ENCODE results near the gene PODXL2. TPM values are rescaled to one million over a fixed set of nuclear protein-coding genes. Genes with fewer than 3 reads are reported as not detected.

The PODXL2 gene
- total RNA-seq, 3 donors from 2014 or later (not counting 1 experiment from before 2014, with no cell fraction given): 2.2 to 3.5 (median 2.7) TPM

DNA sequence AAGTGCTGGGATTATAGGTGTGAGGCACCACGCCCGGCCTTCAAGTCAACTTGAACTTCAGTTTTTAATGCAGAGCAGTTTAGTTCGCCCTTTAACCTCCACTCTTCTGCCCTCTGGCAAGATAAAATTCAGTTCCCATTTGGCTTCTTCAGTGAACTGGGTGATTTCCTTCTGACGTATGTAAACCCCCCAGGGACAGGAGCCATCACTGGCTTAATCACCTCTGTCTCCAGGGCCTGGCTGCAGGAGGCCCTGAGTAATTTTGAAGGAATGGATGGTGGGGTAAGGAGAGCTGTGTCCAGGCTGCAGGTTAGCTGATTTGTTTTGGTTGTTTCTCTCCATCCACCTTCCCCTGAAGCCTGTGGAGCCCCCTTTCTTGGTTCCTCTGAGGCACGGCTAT, 18.9 kb upstream of the PODXL2 start:
- no peaks in the 10 kb centered on the region for H3K27me3 Mint-ChIP-seq (ENCODE audit: low read depth in 2 of 2)
- no peak overlapping the region for H3K4me3 Mint-ChIP-seq
- no peak overlapping the region for H3K27ac Mint-ChIP-seq
- peaks cover 10% of the 10 kb centered on the region for H3K36me3 Mint-ChIP-seq
- WGBS (ENCODE audit: insufficient coverage): 93% methylated on average over 5 of the region's 5 CpGs
- peaks cover 33% of the 10 kb centered on the region for H3K36me3 ChIP-seq (ENCODE audit: control insufficient read depth, insufficient read depth, low read length)
- TF ChIP-seq, protein P1, sequence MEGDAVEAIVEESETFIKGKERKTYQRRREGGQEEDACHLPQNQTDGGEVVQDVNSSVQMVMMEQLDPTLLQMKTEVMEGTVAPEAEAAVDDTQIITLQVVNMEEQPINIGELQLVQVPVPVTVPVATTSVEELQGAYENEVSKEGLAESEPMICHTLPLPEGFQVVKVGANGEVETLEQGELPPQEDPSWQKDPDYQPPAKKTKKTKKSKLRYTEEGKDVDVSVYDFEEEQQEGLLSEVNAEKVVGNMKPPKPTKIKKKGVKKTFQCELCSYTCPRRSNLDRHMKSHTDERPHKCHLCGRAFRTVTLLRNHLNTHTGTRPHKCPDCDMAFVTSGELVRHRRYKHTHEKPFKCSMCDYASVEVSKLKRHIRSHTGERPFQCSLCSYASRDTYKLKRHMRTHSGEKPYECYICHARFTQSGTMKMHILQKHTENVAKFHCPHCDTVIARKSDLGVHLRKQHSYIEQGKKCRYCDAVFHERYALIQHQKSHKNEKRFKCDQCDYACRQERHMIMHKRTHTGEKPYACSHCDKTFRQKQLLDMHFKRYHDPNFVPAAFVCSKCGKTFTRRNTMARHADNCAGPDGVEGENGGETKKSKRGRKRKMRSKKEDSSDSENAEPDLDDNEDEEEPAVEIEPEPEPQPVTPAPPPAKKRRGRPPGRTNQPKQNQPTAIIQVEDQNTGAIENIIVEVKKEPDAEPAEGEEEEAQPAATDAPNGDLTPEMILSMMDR (IDR thresholded peaks at IDR 0.05): no peak
- H3K27ac ChIP-seq (ENCODE audit: low read length): no peak overlapping the region
- DNase-seq (no peak), ATAC-seq (no peak)
- peaks cover 0 to 5% of the 10 kb centered on the region in 2 donors for H3K4me1 Mint-ChIP-seq
- H3K4me3 ChIP-seq (ENCODE audit: low read length): no peak overlapping the region
- no peaks in the 10 kb centered on the region for H3K4me1 ChIP-seq (ENCODE audit: control insufficient read depth, insufficient read depth, low read length)
- no peaks in the 10 kb centered on the region for H3K27me3 ChIP-seq (ENCODE audit: control insufficient read depth, insufficient read depth, low read length)
- no peaks in the 10 kb centered on the region for H3K9me3 ChIP-seq (ENCODE audit: control insufficient read depth, insufficient read depth, low read length)
- intact Hi-C loops (cut with micrococcal nuclease): no loop called here
- H3K9me3 Mint-ChIP-seq: no peaks in the 10 kb centered on the region

DNA sequence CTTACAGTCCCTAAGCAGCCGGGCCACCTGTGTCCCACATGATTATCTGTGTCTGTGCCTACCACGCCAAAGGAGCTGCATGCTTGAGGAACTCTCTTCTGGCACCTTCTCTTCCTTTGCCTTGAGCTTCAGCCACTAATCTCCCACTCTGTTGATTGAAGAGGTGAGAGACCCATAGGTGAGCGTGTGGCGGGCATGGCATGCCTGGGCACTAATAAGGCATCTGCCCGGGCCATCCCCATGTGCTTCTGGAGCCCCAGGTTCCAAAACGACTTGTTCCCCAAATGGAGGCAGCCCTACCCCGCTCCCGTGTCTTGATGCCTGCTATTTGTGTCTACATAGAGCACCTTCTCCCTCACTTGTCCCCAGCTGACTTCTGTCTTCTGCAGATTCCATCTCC, 17.7 kb upstream of the PODXL2 start:
- 89% methylated on average over 8 of the region's 8 CpGs for whole genome bisulfite sequencing (ENCODE audit: insufficient coverage)
- Histone ChIP-seq H3K36me3 (ENCODE audit: control insufficient read depth, insufficient read depth, low read length) (peaks cover 28% of the 10 kb centered on the region), H3K27ac (ENCODE audit: low read length) (no peak overlapping the region), H3K4me3 (ENCODE audit: low read length) (no peak overlapping the region), H3K9me3 (ENCODE audit: control insufficient read depth, insufficient read depth, low read length) (no peaks in the 10 kb centered on the region), H3K27me3 (ENCODE audit: control insufficient read depth, insufficient read depth, low read length) (no peaks in the 10 kb centered on the region), H3K4me1 (ENCODE audit: control insufficient read depth, insufficient read depth, low read length) (no peaks in the 10 kb centered on the region)
- Mint-ChIP-seq H3K27ac (no peak overlapping the region), H3K4me1 (peaks cover 5 to 6% of the 10 kb centered on the region in 2 donors), H3K27me3 (ENCODE audit: low read depth in 2 of 2) (no peaks in the 10 kb centered on the region), H3K36me3 (peaks cover 10% of the 10 kb centered on the region), H3K4me3 (no peak overlapping the region), H3K9me3 (no peaks in the 10 kb centered on the region)
- intact Hi-C loops (cut with micrococcal nuclease): no loop called here
- TF ChIP-seq, protein P1 (IDR thresholded peaks at IDR 0.05): no peak
- no peak for ATAC-seq
- no peak for DNase-seq

DNA sequence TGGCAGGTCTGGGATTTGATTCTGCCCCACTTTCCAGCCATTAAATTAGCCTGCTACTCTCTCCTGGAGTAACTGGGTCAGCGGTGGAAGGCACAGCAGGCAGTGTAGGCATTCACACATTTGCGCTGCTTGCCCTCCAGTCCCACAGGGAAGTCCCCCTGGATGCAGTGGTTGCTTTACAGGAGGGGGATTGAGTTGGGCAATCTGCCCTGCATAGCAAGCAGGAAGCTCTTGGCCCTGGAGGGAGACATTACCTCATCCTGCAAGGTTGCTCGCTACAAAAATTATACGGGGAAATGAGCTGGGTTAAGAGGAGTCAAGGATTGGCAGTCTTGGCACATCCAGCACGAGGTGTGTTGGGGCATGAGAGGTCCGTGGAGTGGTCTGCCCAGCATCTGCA, 16.0 kb upstream of the PODXL2 start:
- intact Hi-C loops (cut with micrococcal nuclease): no loop called here
- no peaks in the 10 kb centered on the region for H3K27me3 ChIP-seq (ENCODE audit: control insufficient read depth, insufficient read depth, low read length)
- no peak overlapping the region for H3K4me3 ChIP-seq (ENCODE audit: low read length)
- no peak for ATAC-seq
- H3K9me3 Mint-ChIP-seq: no peaks in the 10 kb centered on the region
- peaks cover 5 to 6% of the 10 kb centered on the region in 2 donors for H3K4me1 Mint-ChIP-seq
- DNase-seq: no peak
- H3K9me3 ChIP-seq (ENCODE audit: control insufficient read depth, insufficient read depth, low read length): no peaks in the 10 kb centered on the region
- peaks cover 3% of the 10 kb centered on the region for H3K36me3 Mint-ChIP-seq
- H3K4me3 Mint-ChIP-seq: no peak overlapping the region
- H3K27me3 Mint-ChIP-seq (ENCODE audit: low read depth in 2 of 2): no peaks in the 10 kb centered on the region
- H3K27ac ChIP-seq (ENCODE audit: low read length): no peak overlapping the region
- 92% methylated on average over 6 of the region's 6 CpGs for WGBS (ENCODE audit: insufficient coverage)
- H3K27ac Mint-ChIP-seq: no peak overlapping the region
- no peaks in the 10 kb centered on the region for H3K4me1 ChIP-seq (ENCODE audit: control insufficient read depth, insufficient read depth, low read length)
- TF ChIP-seq, protein P1 (IDR thresholded peaks at IDR 0.05): no peak
- H3K36me3 ChIP-seq (ENCODE audit: control insufficient read depth, insufficient read depth, low read length): peaks cover 19% of the 10 kb centered on the region

DNA sequence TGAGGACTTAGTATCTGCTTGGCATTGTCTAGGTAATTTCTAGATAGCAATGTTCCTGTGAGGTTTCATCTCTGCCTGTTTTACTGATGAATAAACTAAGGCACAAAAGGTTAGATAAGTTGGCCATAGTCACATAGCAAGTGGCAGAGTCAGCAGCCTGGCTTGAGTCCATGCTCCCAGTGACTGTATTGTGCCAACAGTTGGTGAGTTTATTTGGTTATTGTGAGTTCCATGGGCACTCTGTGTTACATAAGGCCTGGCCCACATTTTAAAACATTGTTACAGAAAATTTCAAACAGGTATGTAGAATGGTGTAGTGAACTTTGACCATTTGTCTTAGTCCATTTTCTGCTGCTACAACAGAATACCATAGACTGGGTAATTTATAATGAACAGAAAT, 15.6 kb upstream of the PODXL2 start:
- peaks cover 22% of the 10 kb centered on the region for H3K36me3 ChIP-seq (ENCODE audit: control insufficient read depth, insufficient read depth, low read length)

More for the DNA sequence above, 15.6 kb upstream of the PODXL2 start:
- no peak overlapping the region for H3K27ac Mint-ChIP-seq
- H3K4me3 ChIP-seq (ENCODE audit: low read length): no peak overlapping the region
- no peak overlapping the region for H3K4me3 Mint-ChIP-seq
- H3K36me3 Mint-ChIP-seq: peaks cover 4% of the 10 kb centered on the region
- H3K4me1 Mint-ChIP-seq: peaks cover 5 to 6% of the 10 kb centered on the region in 2 donors
- no peak for DNase-seq
- intact Hi-C loops (cut with micrococcal nuclease): no loop called here
- ATAC-seq: no peak
- TF ChIP-seq, protein P1 (IDR thresholded peaks at IDR 0.05): no peak
- H3K27me3 Mint-ChIP-seq (ENCODE audit: low read depth in 2 of 2): no peaks in the 10 kb centered on the region
- H3K9me3 ChIP-seq (ENCODE audit: control insufficient read depth, insufficient read depth, low read length): no peaks in the 10 kb centered on the region
- no peaks in the 10 kb centered on the region for H3K4me1 ChIP-seq (ENCODE audit: control insufficient read depth, insufficient read depth, low read length)
- H3K27ac ChIP-seq (ENCODE audit: low read length): no peak overlapping the region
- no peaks in the 10 kb centered on the region for H3K27me3 ChIP-seq (ENCODE audit: control insufficient read depth, insufficient read depth, low read length)
- H3K9me3 Mint-ChIP-seq: no peaks in the 10 kb centered on the region
